IMR-90 (cell line): Measurements from ENCODE around the gene PLD3.
A peak's percentile ranks its signal among the peaks of the same experiment; 100 is the strongest.

Experiments used
- BHLHE40 ChIP-seq: fragments of 150-350 bp; IDR thresholded peaks from 2 replicates; pipeline ENCODE4 v1.6.1; 2016; ENCODE audit warnings: mild to moderate bottlenecking, low read depth, low read length
- CHD1 ChIP-seq: IDR thresholded peaks from 2 replicates; pipeline ENCODE4 v1.6.1; 2012; ENCODE audit warnings: low read depth, low read length, improper control_type of control experiment
- CTCF ChIP-seq: conservative IDR thresholded peaks from 2 replicates; pipeline ENCODE4 v1.5.1; 2012; ENCODE audit warnings: mild to moderate bottlenecking, low read depth, low read length, improper control_type of control experiment
- FOS ChIP-seq: fragments of 150-350 bp; IDR thresholded peaks from 2 replicates; pipeline ENCODE4 v1.6.1; 2016; ENCODE audit warnings: low read depth, low read length
- MAZ ChIP-seq: IDR thresholded peaks from 2 replicates; pipeline ENCODE4 v1.6.1; 2012; ENCODE audit warnings: low read depth, mild to moderate bottlenecking, low read length, improper control_type of control experiment, moderate library complexity, borderline replicate concordance
- MXI1 ChIP-seq: IDR thresholded peaks from 2 replicates; pipeline ENCODE4 v1.6.1; 2012; ENCODE audit warnings: low read depth, mild to moderate bottlenecking, low read length, moderate library complexity, borderline replicate concordance
- NFE2L2 ChIP-seq: fragments of 150-350 bp; IDR thresholded peaks from 2 replicates; pipeline ENCODE4 v1.6.1; 2016; ENCODE audit warnings: low read depth, mild to moderate bottlenecking, low read length
- POLR2A ChIP-seq: IDR thresholded peaks from 2 replicates; pipeline ENCODE4 v1.6.1; 2012; ENCODE audit warnings: mild to moderate bottlenecking, low read depth, low read length
- RAD21 ChIP-seq: IDR thresholded peaks from 2 replicates; pipeline ENCODE4 v1.6.1; 2012; ENCODE audit warnings: low read length, improper control_type of control experiment
- USF2 ChIP-seq: fragments of 150-350 bp; IDR thresholded peaks from 2 replicates; pipeline ENCODE4 v1.6.1; 2017; ENCODE audit warnings: mild to moderate bottlenecking, antibody characterized with exemption, low read length, low read depth

GRCh38 chr19:40392894-40393517 lies 44.5 kb downstream of the PLD3 start:
- TF ChIP-seq CHD1 (no peak), NFE2L2 (no peak), CTCF (peak; percentile 18; the same call in 1 of the 2 replicates), POLR2A (no peak), MAZ (no peak), USF2 (no peak), RAD21 (no peak), MXI1 (no peak), FOS (no peak), BHLHE40 (no peak)
